G401 (cell line): ENCODE data around the gene PLA2G2E. TPM values are rescaled to one million over a fixed set of nuclear protein-coding genes. Genes with fewer than 3 reads are reported as not detected.

ENCODE experiments used
- DNase-seq: peaks from one replicate; pipeline ENCODE4 v3.0.0-alpha.2; 2015; ENCODE audit warnings: low spot score
- in situ Hi-C: cut with HindIII; loops from 2 replicates; pipeline ENCODE4 v1.10.0; 2016; ENCODE audit warnings: low sequenced_read_pairs, mixed read lengths
- total RNA-seq: library from RNA; depleted of rRNA; stranded (reverse); fragments of >200 nt; shearing (Covaris generic); gene quantifications from 2 replicates; pipeline ENCODE4 v1.2.3, GENCODE V29; 2014; rRNA removed

Gene PLA2G2E, protein sequence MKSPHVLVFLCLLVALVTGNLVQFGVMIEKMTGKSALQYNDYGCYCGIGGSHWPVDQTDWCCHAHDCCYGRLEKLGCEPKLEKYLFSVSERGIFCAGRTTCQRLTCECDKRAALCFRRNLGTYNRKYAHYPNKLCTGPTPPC
- total RNA-seq: not detected in 2 replicates

DNA sequence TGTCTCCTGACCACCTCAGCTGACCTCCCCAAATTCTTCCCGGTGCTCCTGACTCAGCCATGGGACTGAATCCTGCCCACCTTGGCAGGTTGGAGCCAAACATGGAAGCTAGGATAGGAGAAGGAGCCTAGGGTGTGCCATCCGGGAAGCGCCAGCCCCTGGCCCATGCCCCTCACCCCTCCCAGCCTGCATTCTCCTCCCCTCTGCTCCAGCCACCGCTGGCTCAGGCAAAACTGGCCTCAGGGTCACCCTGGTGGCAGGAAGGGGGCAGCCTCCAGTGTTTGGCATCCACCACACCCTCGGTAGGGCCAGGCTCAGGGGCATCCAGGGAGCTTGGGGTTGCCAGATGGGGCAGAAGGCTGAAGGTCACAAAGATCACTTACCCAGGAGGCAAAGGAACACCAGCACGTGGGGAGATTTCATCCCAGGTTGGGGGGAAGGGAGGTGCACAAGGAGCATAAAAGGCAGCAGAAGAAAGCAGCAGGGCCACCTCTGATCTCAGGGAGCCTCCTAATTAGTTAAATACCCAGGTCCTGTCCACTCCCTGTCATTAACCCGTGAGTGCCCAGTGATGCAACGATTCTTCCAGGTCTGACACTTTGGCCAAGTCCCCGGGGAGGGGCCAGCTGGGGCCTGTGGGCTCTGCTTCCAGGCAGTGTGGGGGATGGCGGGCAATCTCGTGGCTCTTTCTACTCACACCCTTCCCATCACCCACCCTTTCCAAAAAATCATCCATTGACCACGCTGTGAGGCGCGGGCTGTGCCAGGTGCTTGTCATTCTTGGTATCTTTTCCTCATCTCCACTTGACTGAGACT lies at the start of gene PLA2G2E:
PLA2G2E (minus strand) TSS at position 481 of the 816 bp plus-strand sequence; CDS start at position 423, 58 bp downstream.
- DNase-seq: no peak
- in situ Hi-C loops: no loop called here

DNA sequence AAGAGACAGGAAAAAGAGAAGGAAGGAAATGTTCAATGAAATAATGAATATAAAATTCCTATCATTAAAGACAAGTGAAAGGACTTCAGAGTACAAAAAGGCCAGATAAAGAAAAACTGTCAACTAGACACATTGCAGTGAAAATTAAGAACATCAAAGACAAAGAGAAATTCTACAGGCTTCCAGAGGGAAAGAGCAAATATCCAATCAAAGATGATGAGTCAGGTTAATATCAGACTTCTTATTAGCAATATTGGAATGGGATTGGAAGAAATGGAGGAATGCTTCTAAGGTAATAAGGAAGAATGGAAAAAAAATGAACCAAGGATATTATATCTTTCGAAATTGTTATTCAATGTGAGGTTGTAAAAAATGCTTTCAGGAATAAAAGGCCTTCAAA lies 48.2 kb upstream of the PLA2G2E start:
- in situ Hi-C loops: no loop called here
- DNase-seq: no peak

GRCh38 chr1:19969898-19970660 lies 46.7 kb upstream of the PLA2G2E start:
- in situ Hi-C loops: no loop called here

GRCh38 chr1:19967808-19968207 lies 44.4 kb upstream of the PLA2G2E start:
- no peak for DNase-seq
- in situ Hi-C loops: no loop called here

More at GRCh38 chr1:19969898-19970660, 46.7 kb upstream of the PLA2G2E start:
- DNase-seq: no peak

- in situ Hi-C loops: no loop called here
These were observed 41.1 kb upstream of the PLA2G2E start for GRCh38 chr1:19964542-19964941.

DNA sequence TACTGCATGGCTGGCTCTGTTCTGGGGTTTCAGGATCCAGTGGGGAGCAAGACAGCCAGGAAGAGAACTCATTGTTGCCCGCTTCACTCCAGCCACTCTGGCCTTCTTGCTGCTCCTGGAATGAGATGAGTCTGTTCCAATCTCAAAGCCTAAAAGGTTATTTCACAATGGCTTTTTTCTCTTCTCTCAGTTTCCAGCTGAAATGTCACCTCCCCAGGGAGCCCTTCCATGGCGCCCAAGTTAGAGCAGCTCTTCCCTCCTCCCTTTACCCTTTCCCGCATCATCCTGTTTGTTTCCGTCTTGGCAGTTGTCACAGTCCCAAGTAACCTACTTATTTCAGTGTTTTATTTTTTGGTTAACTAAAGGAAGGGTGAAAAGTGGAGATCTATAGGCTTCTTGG lies 40.2 kb upstream of the PLA2G2E start:
- in situ Hi-C loops: no loop called here
- no peak for DNase-seq

More at GRCh38 chr1:19964542-19964941, 41.1 kb upstream of the PLA2G2E start:
- no peak for DNase-seq

DNA sequence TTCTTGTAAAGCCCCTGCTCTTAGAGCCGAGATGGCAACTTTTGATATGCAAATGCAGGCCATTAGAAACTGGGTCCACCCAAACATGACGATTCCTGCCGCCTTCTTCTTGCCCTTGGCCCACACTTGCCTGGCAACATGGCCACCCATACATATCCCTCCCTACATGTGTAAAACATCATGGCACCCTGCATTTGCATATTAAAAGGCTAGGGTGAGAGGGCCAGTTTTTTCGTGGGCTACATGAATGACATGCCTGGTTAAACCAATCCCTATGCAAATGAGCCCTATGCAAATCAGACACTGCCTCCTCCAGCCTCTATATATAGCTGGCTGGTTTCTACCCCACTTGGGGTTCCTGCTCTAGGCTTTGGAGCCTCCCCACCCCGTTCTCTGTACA lies 37.2 kb upstream of the PLA2G2E start:
- in situ Hi-C loops: no loop called here
- no peak for DNase-seq

DNA sequence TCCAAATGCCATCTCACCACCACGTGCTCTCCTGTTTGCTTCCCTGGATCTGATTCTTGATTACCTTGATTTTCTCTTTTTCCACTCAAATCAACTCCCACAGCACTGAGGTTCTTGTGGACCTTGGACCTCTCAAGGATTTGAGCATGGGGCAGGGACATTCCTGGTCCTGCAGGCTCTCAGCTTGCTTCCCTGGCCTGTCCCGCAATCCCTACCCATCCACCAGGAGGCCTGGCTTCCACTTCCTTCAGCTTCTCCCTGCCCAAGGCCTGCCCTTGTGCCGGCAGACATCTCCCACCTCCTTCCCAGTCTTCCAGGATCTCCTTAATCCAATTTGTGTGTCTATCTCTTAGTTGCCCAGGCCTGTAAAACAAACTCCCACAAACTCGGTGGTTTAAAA lies 34.4 kb upstream of the PLA2G2E start:
- no peak for DNase-seq
- in situ Hi-C loops: no loop called here

- no peak for DNase-seq
- in situ Hi-C loops: no loop called here
These were observed 32.2 kb upstream of the PLA2G2E start for GRCh38 chr1:19955534-19956170.

- DNase-seq: no peak
- in situ Hi-C loops: no loop called here
These were observed 30.6 kb upstream of the PLA2G2E start for GRCh38 chr1:19954059-19954458.

- DNase-seq: no peak
- in situ Hi-C loops: no loop called here
These were observed 25.6 kb upstream of the PLA2G2E start for GRCh38 chr1:19949016-19949415.

GRCh38 chr1:19946971-19947370 lies 23.6 kb upstream of the PLA2G2E start:
- DNase-seq: no peak
- in situ Hi-C loops: no loop called here

DNA sequence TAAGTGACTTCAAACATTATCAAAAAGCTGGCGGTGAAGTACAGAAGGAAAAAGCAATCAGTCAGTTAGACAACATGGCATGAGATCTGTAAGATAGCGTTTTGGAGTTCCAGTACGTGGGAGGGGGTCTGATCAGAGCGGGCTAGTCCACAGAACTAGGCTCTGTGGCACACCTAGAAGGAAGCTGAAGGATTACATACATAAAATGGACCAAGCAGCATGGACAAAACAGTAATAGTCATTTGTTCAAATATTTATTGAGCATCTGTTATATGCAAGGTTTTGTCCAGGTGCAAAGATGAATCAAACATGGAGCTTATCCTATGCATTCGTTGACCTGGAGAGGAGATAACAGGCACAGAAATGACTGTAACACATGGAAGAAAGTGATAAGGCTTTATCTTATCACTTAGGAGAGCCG lies 22.9 kb upstream of the PLA2G2E start:
- in situ Hi-C loops: no loop called here
- DNase-seq: no peak

DNA sequence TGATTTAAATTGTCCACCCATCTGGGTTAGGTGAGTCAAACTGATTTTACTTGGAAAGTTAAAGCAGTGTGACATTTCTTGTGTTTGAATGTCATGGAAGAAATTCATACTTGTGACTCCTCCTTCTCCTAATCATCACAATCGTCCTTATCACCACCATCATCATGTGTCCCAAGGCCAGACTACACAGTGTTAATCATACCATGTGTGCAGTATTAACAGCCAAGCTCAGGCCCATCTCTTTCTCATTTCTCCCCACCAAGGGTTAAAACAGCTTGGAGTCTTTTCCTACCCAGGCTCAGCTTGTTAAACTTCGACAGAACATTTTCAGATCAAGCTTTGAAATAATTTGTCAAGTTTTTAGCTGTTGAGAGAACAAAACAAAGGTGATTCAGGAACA lies 22.5 kb upstream of the PLA2G2E start:
- in situ Hi-C loops: no loop called here
- no peak for DNase-seq

GRCh38 chr1:19942657-19943056 lies 19.2 kb upstream of the PLA2G2E start:
- DNase-seq: no peak
- in situ Hi-C loops: no loop called here

- in situ Hi-C loops: no loop called here
- DNase-seq: no peak
These were observed 18.7 kb upstream of the PLA2G2E start for GRCh38 chr1:19942088-19942487.

GRCh38 chr1:19941206-19941568 lies 17.8 kb upstream of the PLA2G2E start:
- no peak for DNase-seq
- in situ Hi-C loops: no loop called here

DNA sequence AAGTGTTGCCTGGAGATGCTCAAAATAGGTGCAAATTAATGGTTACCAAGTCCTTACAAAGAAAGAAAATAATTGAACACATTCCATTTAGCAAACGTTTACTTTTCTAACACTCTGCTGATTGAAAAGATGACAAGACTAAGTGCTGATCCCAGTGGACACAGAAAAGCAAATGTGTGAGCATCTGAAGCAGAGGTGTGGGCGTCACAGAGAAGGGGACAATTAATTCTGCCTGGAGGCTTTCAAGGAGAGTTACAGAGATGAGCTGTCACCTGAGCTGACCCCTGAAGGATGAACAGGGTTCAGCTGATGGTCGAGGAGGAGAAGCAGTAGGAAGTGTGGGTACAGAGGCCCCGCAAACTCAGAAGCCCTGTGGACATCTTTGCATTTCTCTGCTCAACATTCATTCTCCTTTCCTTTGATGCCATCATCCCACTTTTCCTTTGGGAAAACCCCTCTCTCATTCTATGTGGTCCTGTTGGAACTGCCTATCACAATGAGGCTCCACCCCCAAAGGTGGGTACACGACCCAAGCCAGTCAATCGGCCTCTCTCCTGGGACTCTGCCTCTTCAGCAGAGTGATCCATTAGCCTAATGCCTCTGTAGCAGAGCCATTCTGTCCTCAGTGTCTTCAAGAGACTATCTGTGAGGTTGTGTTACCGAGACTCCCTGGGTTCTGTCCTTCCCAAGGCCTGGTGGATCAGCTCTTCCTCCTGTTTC lies 17.2 kb upstream of the PLA2G2E start:
- in situ Hi-C loops: no loop called here
- no peak for DNase-seq

DNA sequence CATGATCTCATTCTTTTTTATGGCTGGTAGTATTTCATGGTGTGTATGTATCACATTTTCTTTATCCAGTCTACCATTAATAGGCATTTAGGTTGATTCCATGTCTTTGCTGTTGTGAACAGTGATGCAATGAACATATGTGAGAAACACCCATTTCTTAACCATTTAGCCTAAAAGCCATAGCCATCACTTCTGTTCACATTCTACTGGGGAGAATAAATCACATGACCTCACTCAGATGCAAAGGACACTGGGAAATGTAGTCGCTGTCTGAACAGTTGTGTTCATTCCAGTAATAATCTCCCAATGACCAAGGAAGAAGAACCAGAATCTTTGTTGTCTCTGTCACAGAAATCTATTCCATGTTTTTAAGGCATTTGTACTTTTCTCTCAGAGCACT lies 15.1 kb upstream of the PLA2G2E start:
- DNase-seq: no peak
- in situ Hi-C loops: no loop called here
